VCaP (cell line): ENCODE measurements around the gene TEX30.

Source experiments
- H3K27ac ChIP-seq: fragments of 450-650 bp; 2 replicates; pipeline ENCODE4 v1.5.1; 2017
- CTCF ChIP-seq: fragments of 450-650 bp; conservative IDR thresholded peaks from 2 replicates; pipeline ENCODE4 v1.5.1; 2017; ENCODE audit warnings: mild to moderate bottlenecking, moderate library complexity

The TEX30 gene

GRCh38 chr13:102812611-102813287 is 39.2 kb upstream of the TEX30 start:
- H3K27ac ChIP-seq = no peak overlapping the region
- TF ChIP-seq CTCF = no peak

- TF ChIP-seq CTCF = no peak
- H3K27ac ChIP-seq = no peak overlapping the region
Observed at GRCh38 chr13:102807699-102808098, 34.1 kb upstream of the TEX30 start.

GRCh38 chr13:102805680-102806079 is 32.1 kb upstream of the TEX30 start:
- no peak overlapping the region for H3K27ac ChIP-seq
- TF ChIP-seq CTCF = no peak

GRCh38 chr13:102800145-102801041 is 26.8 kb upstream of the TEX30 start:
- peak; percentile 92 for TF ChIP-seq CTCF
- H3K27ac ChIP-seq = peak overlapping the region; percentile 87

- no peak for TF ChIP-seq CTCF
- H3K27ac ChIP-seq = peak overlapping the region; percentile 87
Observed at GRCh38 chr13:102799426-102800144, 26.0 kb upstream of the TEX30 start.

- no peak for TF ChIP-seq CTCF
- peak within 1 kb of the TSS; percentile 87 for H3K27ac ChIP-seq
Observed at GRCh38 chr13:102798581-102799425, 25.2 kb upstream of the TEX30 start, which contains the start of the genes BIVM and POGLUT2. BIVM (plus strand) TSS chr13:102799119; CDS start chr13:102807268, 8,149 bp downstream. POGLUT2 (minus strand) TSS chr13:102798976; CDS start chr13:102798670, 306 bp downstream.
